Endothelial cell (in vitro differentiated cells): ENCODE measurements around the gene RABL2B. TPM values are rescaled to one million over a fixed set of nuclear protein-coding genes. Genes with fewer than 3 reads are reported as not detected.
"Not testable (repeated sequence)": the region's sequence is repeated elsewhere in the genome, so short reads cannot be mapped to it uniquely, and the experiment has no call there.

ENCODE experiments used
- DNase-seq: peaks from one replicate; pipeline ENCODE4 v3.0.0; 2021; ENCODE audit warnings: low spot score
- H3K27ac Mint-ChIP-seq: one replicate; pipeline ENCODE4 v1.8.0; 2021; ENCODE audit warnings: mixed read lengths, inconsistent platforms; ENCODE audit not compliant: unreplicated experiment
- H3K27me3 Mint-ChIP-seq: one replicate; pipeline ENCODE4 v1.8.0; 2021; ENCODE audit warnings: mild to moderate bottlenecking, moderate library complexity, mixed read lengths, inconsistent platforms; ENCODE audit not compliant: unreplicated experiment
- H3K36me3 Mint-ChIP-seq: one replicate; pipeline ENCODE4 v1.8.0; 2021; ENCODE audit warnings: mild to moderate bottlenecking, low read depth, mixed read lengths, inconsistent platforms; ENCODE audit not compliant: unreplicated experiment
- H3K4me1 Mint-ChIP-seq: one replicate; pipeline ENCODE4 v1.8.0; 2021; ENCODE audit warnings: mild to moderate bottlenecking, mixed read lengths, inconsistent platforms; ENCODE audit not compliant: unreplicated experiment
- H3K4me3 Mint-ChIP-seq: one replicate; pipeline ENCODE4 v1.8.0; 2021; ENCODE audit warnings: mild to moderate bottlenecking, mixed read lengths, inconsistent platforms; ENCODE audit not compliant: unreplicated experiment
- H3K9me3 Mint-ChIP-seq: one replicate; pipeline ENCODE4 v1.8.0; 2021; ENCODE audit warnings: mixed read lengths, inconsistent platforms; ENCODE audit not compliant: unreplicated experiment
- long read RNA-seq: library from polyadenylated mRNA; unstranded; transcript quantifications from one replicate; pipeline ENCODE4 v2.0.0, GENCODE V29; 2020; ENCODE audit not compliant: unreplicated experiment
- total RNA-seq: library from RNA; stranded (reverse); fragmentation: NEBNext Ultra II Directional; extraction: Animal tissue kit (Norgen Biotek cat#: 25700); gene quantifications from one replicate; pipeline ENCODE4 v1.2.1, GENCODE V29; 2021; ENCODE audit not compliant: unreplicated experiment
- TF ChIP-seq, protein P1 (sequence below): fragments of 200-600 bp; sonication (generic); IDR thresholded peaks from one replicate; pipeline ENCODE4 v1.5.0; 2021; ENCODE audit warnings: antibody characterized with exemption; ENCODE audit not compliant: unreplicated experiment

RABL2B gene
- total RNA-seq, result 31.1 TPM
- long read RNA-seq, partial matches to known transcripts, result 4 of 15 reads
- long read RNA-seq, other reads (novel, unspliced or antisense), result 5 of 15 reads

DNA sequence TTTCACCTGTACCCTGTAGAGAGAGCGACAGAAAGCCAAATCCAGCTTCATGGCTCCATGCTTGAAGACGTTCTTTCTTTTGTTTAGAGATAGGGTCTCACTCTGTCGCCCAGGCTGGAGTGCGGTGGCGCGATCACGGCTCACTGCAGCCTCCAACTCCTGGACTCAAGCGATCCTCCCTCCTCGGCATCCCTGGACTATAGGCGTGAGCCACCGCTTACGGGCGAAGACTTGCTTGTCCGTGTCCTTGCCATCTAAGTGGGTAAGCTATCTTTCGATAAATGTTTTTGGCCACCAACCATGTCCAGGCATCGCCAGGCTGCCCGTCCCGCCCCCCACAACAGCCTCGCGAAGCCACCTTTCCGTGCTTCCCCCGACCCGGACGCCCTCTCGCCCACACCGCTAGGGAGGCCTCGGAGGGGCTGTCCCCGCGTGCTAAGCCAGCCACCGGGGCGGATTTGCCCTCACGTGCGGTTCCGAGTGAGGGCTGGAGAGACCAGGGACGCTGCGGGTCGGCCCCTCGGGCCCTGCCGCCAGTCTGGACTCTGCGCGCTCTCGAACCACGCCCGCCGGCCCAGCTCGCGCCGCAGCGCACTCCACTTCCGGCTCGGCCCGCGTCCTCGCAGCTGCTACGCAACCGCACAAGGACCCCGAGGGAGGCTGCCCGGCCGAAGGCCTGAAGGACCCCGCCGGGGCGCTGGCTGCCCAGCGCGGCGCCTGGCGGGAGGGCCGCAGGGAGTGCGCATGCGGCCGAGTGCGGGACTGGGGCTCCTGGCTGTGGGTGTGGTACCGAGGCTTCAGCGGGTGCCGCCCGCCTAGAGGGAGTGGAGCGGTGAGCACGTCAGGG is at the start of gene RABL2B:
Gene RABL2B (minus strand): TSS at position 604 of the 847 bp plus-strand sequence. CDS start 1,342 bp downstream, outside the sequence.
- H3K27me3 Mint-ChIP-seq, H3K36me3 Mint-ChIP-seq, H3K9me3 Mint-ChIP-seq, H3K27ac Mint-ChIP-seq: not testable (repeated sequence)
- Mint-ChIP-seq H3K4me3 (peak within 1 kb of the TSS; percentile 92), H3K4me1 (peaks cover 13% of the 10 kb centered on the region)
- peak; percentile 92 for DNase-seq

DNA sequence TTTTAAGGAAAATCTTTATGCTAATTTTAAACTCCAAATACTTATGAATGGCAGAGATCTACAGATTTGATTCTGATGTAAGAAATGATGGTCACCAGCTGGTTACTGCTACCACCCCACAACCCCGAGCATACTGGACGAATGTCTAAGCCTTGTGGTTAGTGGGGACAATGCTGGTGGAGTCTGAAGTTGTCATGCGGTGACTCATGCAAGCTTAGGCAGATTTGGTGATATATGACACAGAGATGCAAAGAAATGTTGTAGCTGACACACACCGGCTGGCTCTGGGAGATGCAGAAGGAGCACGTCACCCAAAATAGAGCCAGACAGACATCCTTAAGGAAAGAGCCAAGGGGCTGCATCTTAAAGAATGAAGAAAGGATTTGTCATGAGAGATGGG is 3.5 kb upstream of the RABL2B start:
- H3K4me3 Mint-ChIP-seq, H3K9me3 Mint-ChIP-seq, H3K36me3 Mint-ChIP-seq, H3K27ac Mint-ChIP-seq, DNase-seq, H3K4me1 Mint-ChIP-seq, H3K27me3 Mint-ChIP-seq: not testable (repeated sequence)

DNA sequence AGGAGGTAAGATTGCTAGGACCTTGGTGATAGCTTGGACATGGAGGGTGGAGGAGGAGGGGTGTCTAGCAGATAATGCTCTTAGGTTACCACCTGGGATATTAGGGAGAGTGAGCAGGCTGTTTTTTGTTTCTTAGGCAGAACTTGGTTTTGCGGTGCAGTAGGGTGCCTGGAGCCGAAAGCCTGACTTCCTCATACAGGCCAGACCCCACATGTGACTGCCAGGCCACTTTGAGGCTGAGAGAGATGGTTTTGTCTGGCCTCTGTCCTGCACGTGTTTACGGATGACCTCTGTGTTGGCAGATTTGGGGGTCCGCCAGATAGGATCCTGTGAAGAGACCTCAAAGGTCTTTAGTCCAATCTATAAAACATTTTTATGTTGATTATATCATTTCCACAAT is 1.9 kb upstream of the RABL2B start:
- H3K27me3 Mint-ChIP-seq, H3K4me1 Mint-ChIP-seq, H3K9me3 Mint-ChIP-seq, H3K4me3 Mint-ChIP-seq, H3K36me3 Mint-ChIP-seq, DNase-seq, H3K27ac Mint-ChIP-seq: not testable (repeated sequence)

DNA sequence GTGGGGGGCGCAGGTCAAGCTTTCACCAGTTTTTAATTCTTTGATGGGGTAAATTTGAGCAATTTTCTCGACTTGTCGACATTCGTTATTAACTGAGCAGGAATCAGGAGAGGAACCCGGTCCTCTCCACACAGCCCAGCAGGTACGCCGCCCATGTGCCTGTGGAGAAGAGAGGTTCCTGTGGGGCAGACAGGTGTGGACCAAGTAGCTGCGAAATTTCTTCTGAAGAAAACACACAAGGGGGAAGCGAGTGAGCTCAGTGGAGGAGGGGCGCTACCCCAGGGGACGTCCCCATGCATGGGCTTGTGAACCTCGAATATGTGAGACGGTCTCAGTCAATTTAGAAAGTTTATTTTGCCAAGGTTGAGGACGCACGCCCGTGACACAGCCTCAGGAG is 442 bp upstream of the RABL2B start:
- H3K4me3 Mint-ChIP-seq, result peak overlapping the region; percentile 92
- not testable (repeated sequence) for H3K4me1 Mint-ChIP-seq, H3K9me3 Mint-ChIP-seq, DNase-seq, H3K36me3 Mint-ChIP-seq, H3K27ac Mint-ChIP-seq, H3K27me3 Mint-ChIP-seq

- not testable (repeated sequence) for H3K36me3 Mint-ChIP-seq, H3K27ac Mint-ChIP-seq, H3K9me3 Mint-ChIP-seq, DNase-seq, H3K27me3 Mint-ChIP-seq
- H3K4me3 Mint-ChIP-seq, result peak overlapping the region; percentile 70
- peaks cover 18% of the 10 kb centered on the region for H3K4me1 Mint-ChIP-seq
Observed at GRCh38 chr22:50782253-50782652, 1.2 kb downstream of the RABL2B start.

GRCh38 chr22:50780244-50780643 is 3.2 kb downstream of the RABL2B start:
- H3K27ac Mint-ChIP-seq, H3K4me3 Mint-ChIP-seq, H3K36me3 Mint-ChIP-seq, DNase-seq, H3K9me3 Mint-ChIP-seq, H3K27me3 Mint-ChIP-seq: not testable (repeated sequence)
- peaks cover 18% of the 10 kb centered on the region for H3K4me1 Mint-ChIP-seq

- H3K4me1 Mint-ChIP-seq, result peaks cover 15% of the 10 kb centered on the region
- not testable (repeated sequence) for H3K27me3 Mint-ChIP-seq, DNase-seq, H3K4me3 Mint-ChIP-seq, H3K36me3 Mint-ChIP-seq, H3K9me3 Mint-ChIP-seq, H3K27ac Mint-ChIP-seq
Observed at GRCh38 chr22:50777631-50778030, 5.8 kb downstream of the RABL2B start.

GRCh38 chr22:50775132-50775531 is 8.3 kb downstream of the RABL2B start:
- peaks cover 10% of the 10 kb centered on the region for H3K4me1 Mint-ChIP-seq
- not testable (repeated sequence) for H3K9me3 Mint-ChIP-seq, H3K4me3 Mint-ChIP-seq, H3K27ac Mint-ChIP-seq, H3K27me3 Mint-ChIP-seq, H3K36me3 Mint-ChIP-seq
- TF ChIP-seq, protein P1, sequence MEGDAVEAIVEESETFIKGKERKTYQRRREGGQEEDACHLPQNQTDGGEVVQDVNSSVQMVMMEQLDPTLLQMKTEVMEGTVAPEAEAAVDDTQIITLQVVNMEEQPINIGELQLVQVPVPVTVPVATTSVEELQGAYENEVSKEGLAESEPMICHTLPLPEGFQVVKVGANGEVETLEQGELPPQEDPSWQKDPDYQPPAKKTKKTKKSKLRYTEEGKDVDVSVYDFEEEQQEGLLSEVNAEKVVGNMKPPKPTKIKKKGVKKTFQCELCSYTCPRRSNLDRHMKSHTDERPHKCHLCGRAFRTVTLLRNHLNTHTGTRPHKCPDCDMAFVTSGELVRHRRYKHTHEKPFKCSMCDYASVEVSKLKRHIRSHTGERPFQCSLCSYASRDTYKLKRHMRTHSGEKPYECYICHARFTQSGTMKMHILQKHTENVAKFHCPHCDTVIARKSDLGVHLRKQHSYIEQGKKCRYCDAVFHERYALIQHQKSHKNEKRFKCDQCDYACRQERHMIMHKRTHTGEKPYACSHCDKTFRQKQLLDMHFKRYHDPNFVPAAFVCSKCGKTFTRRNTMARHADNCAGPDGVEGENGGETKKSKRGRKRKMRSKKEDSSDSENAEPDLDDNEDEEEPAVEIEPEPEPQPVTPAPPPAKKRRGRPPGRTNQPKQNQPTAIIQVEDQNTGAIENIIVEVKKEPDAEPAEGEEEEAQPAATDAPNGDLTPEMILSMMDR, result peak; percentile 51
- peak; percentile 94 for DNase-seq

- H3K27ac Mint-ChIP-seq, H3K27me3 Mint-ChIP-seq, H3K9me3 Mint-ChIP-seq, DNase-seq, H3K4me1 Mint-ChIP-seq, H3K36me3 Mint-ChIP-seq, H3K4me3 Mint-ChIP-seq: not testable (repeated sequence)
Observed at GRCh38 chr22:50764288-50764687, 19.1 kb downstream of the RABL2B start.

DNA sequence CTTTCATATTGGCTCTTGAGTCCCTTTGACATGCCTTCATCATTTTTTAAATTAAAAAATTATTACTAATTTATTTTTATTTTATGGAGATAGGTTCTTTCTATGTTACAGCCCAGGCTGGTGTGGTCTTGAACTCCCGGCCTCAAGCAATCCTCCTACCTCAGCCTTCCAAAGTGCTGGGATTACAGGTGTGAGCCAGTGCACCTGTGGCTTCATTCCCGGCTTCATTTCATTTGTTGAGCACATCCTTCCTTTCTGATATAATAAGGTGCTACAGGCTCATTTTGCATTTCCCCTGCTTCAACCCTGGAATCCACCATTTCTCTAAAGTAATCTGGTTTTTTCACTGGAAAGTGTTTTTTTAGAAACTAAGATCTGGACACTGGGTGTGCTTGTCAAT is 21.6 kb downstream of the RABL2B start:
- H3K36me3 Mint-ChIP-seq, H3K4me1 Mint-ChIP-seq, DNase-seq, H3K4me3 Mint-ChIP-seq, H3K27me3 Mint-ChIP-seq, H3K27ac Mint-ChIP-seq, H3K9me3 Mint-ChIP-seq: not testable (repeated sequence)

DNA sequence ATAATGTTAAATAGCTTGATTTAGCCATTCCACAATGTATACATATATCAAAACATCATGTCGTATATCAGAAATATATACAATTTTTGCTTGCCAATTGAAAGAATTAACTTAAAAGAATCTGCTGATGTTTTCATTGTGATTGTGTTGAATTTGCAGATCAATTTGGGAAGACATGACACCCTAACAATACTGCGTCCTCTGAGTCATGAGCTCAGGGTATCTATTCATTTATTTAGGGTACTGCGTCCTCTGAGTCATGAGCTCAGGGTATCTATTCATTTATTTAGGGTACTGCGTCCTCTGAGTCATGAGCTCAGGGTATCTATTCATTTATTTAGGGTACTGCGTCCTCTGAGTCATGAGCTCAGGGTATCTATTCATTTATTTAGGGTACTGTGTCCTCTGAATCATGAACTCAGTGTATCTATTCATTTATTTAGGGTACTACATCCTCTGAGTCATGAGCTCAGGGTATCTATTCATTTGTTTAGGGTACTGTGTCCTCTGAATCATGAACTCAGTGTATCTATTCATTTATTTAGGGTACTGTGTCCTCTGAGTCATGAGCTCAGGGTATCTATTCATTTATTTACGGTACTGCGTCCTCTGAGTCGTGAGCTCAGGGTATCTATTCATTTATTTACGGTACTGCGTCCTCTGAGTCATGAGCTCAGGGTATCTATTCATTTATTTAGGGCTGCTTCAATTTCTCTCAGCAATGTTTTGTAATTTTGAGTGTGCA is 23.7 kb downstream of the RABL2B start:
- not testable (repeated sequence) for H3K36me3 Mint-ChIP-seq, DNase-seq, H3K27ac Mint-ChIP-seq, H3K4me3 Mint-ChIP-seq, H3K9me3 Mint-ChIP-seq, H3K27me3 Mint-ChIP-seq
- H3K4me1 Mint-ChIP-seq, result peaks cover 10% of the 10 kb centered on the region
